Activated naive CD8-positive, alpha-beta T cell treated with anti-CD3 and anti-CD28 coated beads, Interleukin-2, amount 50 U/mL, for 16 hours (primary cell): ENCODE results near the gene STIM2.

Experiments used
- DNase-seq: peaks from one replicate; pipeline ENCODE4 v3.0.0-alpha.2; 2020; ENCODE audit warnings: low read depth, low spot score

The STIM2 gene

DNA sequence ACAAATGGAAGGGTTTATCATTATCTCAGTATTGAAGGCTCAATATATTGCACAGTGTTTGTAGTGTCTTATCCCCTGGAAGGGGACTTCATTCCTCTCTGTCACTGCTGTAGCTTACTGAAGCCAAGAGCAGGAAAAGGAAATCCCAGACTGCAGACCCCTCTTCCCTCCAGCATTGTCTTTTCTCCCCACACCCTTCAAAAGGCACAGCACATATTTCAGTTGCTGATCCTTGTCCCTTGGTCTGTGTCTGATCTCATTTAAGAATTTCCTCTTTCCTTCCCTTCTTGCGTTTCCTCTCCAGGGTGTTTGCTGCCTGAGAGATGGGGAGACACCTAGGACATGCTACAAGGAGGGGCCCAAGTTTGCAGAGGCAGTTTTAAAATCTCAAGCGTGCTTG lies 40.1 kb downstream of the STIM2 start:
- DNase-seq, result no peak

- DNase-seq, result no peak
These were observed 44.5 kb downstream of the STIM2 start for GRCh38 chr4:26905172-26905571.

GRCh38 chr4:26907731-26908599 lies 47.3 kb downstream of the STIM2 start:
- no peak for DNase-seq

- DNase-seq, result no peak
These were observed 48.7 kb downstream of the STIM2 start for GRCh38 chr4:26909369-26909768.

- DNase-seq, result no peak
These were observed 50.6 kb downstream of the STIM2 start for GRCh38 chr4:26911254-26911653.

DNA sequence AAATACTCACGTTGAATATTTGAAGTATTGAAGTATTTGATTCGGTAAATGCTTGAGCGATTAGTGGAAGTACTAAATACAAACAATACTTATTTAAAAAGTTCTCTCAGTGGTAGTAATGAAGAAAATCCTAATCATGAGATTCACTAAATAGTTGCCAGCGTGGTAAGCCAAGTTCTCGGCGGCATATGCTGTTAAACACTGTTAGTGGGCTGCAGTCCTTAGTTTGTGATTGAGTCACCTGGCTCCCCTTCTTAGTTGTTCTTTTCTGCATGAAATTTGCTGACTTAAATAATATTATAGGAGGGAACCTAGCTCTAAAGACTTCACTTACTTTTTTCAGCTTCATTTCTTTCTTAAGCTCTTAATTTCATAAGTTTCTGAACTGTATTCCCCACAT lies 51.4 kb downstream of the STIM2 start:
- no peak for DNase-seq

DNA sequence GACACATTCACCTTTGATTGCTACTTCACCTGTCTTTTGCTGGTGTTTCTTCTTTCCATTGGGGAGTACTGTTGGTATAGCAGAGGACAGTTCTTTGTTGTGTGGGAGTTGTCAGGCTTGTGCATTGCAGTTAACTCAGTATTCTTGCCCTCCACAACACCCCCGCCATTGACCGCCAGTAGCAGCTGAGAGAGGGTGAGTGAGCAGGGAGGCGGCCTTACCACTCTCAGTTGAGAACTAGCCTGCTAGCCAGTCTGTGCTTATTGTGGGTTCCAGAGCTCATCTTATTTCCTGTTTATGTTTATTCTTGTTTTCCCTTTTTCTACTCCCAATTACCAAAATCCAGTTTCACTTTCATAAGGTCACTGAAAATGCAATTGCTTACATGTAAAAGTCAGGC lies 52.2 kb downstream of the STIM2 start:
- no peak for DNase-seq

- no peak for DNase-seq
These were observed 55.6 kb downstream of the STIM2 start for GRCh38 chr4:26916195-26916594.

DNA sequence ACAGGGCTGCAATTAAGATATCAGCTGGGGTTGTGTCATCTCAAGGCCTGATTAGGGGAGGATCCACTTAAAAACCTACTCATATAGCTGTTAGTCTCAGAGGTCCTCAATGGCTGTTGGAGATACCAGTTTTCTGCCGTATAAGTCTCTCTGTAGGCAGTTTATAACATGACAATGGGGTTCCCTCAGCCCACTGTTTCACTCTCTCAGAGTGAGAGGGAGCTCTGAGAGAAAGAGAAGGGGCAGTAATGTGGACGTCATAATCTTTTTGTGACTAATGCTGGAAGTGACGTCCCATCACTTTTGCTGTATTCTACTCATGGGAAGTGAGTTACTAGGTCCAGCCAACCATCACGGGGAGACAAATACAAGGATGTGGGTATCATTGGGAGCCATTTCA lies 70.3 kb downstream of the STIM2 start:
- no peak for DNase-seq

DNA sequence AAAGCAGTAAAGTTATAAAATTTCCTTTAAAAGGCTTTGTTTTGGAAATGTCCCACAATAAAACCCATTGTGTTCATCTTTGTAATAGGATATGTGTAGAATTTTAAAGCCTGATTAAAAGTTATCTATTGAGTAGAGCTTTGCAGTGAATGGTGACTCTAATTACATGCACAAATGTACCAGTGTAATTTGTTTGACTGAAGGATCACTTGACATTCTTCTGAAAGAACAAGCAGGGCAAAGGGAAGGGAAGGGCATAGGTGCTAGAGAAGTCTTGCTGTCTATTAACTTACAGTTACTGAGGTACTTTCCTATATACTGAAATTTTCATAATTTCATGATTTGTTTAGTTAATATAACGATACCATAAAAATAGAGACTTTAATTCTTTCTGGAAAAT lies 70.8 kb downstream of the STIM2 start:
- DNase-seq, result no peak

DNA sequence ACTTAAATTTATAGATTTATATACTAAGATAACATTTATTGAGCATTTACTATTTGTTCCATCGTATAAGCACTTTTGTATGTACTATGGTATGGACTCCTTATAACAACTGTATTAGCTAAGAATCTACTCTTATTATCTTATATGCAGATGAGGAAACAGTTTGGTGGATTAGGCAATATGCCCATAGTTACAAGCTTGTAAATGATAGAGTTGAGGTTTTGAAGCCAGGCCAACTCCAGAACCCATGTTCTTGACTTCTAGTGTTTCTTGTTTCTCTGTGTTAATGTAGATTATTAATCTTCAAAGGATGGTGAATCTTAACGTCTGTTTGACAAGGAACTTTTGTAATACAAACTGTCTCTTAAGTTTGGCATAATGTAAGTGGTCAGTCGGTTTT lies 71.3 kb downstream of the STIM2 start:
- no peak for DNase-seq

DNA sequence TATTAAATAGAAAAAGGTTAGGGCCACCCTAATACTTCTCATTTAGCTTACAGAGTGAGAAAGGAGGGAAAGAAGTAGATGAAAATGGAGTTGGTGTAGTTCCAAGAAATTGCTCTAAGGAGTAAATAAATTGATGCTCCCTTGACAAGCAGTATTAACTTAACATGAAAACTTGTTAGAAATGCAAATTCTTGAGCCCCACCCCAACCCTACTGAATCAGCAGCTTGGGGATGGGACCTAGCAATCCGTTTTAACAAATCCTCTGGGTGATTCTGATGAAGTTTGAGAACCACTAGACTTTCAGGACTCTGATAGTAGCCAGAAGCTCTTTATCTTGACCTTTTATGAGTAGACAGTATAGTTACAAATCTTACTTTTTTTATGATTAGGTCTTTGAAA lies 74.8 kb downstream of the STIM2 start:
- no peak for DNase-seq

GRCh38 chr4:26936284-26937065 lies 75.8 kb downstream of the STIM2 start:
- no peak for DNase-seq

DNA sequence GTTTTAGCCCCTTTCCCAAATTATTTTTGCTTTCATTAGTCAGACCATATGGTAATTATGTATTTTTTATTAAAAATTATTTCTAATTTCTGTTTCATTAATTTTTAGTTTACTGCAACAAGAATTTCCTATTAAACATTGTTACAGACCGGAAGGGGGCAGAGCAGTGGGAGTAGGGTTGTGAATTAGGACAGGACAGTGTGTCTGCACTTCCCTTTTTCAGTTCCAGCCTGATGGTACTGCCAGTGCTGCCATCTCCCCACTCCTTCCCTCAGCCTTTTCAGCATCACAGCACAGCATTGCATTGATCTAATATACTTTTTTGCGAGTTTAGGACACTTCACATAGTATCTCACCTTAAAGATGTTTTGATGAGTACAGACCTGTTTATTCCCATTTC lies 76.5 kb downstream of the STIM2 start:
- DNase-seq, result no peak

DNA sequence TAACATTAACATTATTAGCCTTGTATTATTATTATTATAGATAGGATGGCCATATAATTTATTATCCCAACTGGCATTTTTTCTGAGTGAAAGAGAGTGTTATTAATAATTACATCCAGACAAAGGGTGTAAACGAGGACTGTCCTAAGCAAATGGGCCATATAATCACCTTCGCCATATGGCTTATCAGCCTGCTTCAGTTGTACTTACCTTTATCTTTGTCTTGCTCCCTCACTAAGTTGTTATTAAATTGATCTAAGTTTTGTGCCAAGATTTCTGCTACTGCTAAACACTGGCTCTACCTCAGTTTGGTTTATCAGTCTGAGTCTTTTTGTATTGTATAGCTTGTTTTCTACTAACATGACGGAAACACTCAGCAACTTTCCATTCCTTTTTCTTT lies 76.9 kb downstream of the STIM2 start:
- no peak for DNase-seq

DNA sequence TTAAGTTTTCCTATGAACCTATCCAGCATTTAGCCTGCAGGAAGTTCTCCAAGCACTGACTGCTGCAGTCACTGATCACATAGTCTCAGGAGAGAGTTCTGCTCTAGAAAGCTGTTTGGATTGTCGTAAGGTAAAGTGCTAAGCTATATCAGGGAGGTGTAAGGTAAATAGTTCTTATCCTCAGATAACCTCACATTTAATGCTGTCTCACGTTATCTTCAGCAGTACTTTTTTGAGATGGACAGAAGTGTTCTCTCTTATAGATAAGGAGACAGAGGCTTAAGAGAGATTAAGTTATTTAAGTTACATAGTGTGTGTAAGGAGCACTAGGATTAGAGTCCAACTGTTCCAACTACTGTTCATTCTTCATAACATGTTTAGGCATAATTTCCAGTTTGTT lies 77.9 kb downstream of the STIM2 start:
- no peak for DNase-seq

- no peak for DNase-seq
These were observed 81.3 kb downstream of the STIM2 start for GRCh38 chr4:26941951-26942350.

GRCh38 chr4:26942871-26943270 lies 82.2 kb downstream of the STIM2 start:
- no peak for DNase-seq

DNA sequence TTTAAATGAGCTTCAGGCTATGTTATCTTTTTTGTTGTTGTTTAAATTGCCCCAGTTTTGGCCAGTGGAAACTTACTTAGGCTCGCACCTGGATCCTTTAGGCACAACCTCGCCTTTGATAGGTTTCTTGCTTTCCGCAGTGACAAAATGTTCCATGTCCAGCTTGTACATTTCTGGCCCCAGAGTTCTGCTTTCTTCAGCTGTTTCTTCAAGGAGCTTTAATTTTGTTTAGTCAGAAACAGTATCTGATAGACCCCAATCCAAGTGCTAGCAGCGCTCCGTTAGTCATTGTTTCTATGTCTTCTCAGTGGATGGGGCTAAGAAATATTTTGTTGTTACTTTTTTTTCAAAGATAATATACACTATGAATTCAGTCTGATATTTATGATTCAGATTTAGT lies 82.8 kb downstream of the STIM2 start:
- DNase-seq, result no peak

DNA sequence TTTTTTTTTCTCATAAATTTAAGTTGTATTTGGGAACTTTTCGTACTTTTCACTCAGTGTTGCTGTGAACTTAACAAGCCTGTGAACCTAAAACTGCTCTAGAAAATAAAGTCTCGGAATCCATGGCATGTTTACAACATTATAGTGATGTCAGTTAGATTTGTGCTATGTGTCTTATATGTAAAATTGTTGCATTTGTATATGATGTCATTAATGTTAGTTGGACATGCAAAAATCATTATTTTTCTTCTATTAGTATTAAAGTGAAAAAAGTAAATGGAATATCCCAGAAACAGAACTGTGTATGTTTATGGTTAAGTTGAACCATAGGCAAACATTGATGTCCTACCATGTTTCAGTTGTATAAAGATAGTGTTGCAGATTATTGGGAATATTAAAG lies 85.2 kb downstream of the STIM2 start:
- no peak for DNase-seq

- no peak for DNase-seq
These were observed 86.7 kb downstream of the STIM2 start for GRCh38 chr4:26947318-26947717.

DNA sequence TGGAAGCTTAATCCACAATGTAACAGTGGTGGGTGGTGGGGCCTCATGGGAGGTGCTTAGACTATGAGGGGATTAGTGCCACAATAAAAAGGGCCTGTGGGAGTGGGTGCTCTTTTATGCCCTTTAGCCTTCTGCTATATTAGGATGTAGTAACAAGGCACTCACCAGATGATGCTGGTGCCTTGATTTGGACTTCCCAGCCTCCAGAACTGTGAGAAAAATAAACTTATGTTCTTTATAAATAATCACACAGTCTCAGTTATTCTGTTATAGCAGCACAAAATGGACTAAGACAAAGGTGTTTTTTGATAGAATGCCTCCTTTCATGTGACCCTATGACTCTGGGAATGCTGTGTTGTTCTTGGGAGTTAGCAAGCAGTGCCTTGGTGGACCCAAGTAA lies 89.8 kb downstream of the STIM2 start:
- no peak for DNase-seq

- no peak for DNase-seq
These were observed 92.2 kb downstream of the STIM2 start for GRCh38 chr4:26952891-26953290.
